Activated CD4-positive, alpha-beta T cell treated with anti-CD3 and anti-CD28 coated beads for 24 hours (primary cell): Measurements from ENCODE around the gene ATP13A1.
"Not testable (repeated sequence)": the region's sequence is repeated elsewhere in the genome, so short reads cannot be mapped to it uniquely, and the experiment has no call there.

Experiments
- DNase-seq, 2 donors: peaks; one replicate each; pipeline ENCODE4 v3.0.0-alpha.2; 2020; ENCODE audit warnings: low read depth in 2 of 2

ATP13A1 gene

GRCh38 chr19:19663256-19664120, at the start of gene ATP13A1:
Gene ATP13A1 (minus strand): TSS chr19:19663676. CDS start chr19:19663666, 10 bp downstream.
- peak; percentile 82 to 84 for DNase-seq

GRCh38 chr19:19711934-19712828, 48.7 kb upstream of the ATP13A1 start:
- no peak for DNase-seq

- no peak for DNase-seq
These were observed 47.9 kb upstream of the ATP13A1 start for GRCh38 chr19:19711306-19711933.

- DNase-seq: no peak
These were observed 47.0 kb upstream of the ATP13A1 start for GRCh38 chr19:19710506-19710905.

- DNase-seq: no peak
These were observed 41.4 kb upstream of the ATP13A1 start for GRCh38 chr19:19704836-19705235.

GRCh38 chr19:19700493-19700892, 37.0 kb upstream of the ATP13A1 start:
- DNase-seq: not testable (repeated sequence)

GRCh38 chr19:19697589-19697988, 34.1 kb upstream of the ATP13A1 start:
- DNase-seq: no peak

GRCh38 chr19:19696386-19696785, 32.9 kb upstream of the ATP13A1 start:
- no peak for DNase-seq

- no peak for DNase-seq
These were observed 28.2 kb upstream of the ATP13A1 start for GRCh38 chr19:19691683-19692082.

GRCh38 chr19:19689023-19689422, 25.5 kb upstream of the ATP13A1 start:
- not testable (repeated sequence) for DNase-seq

GRCh38 chr19:19687090-19687489, 23.6 kb upstream of the ATP13A1 start:
- no peak for DNase-seq

- no peak for DNase-seq
These were observed 23.1 kb upstream of the ATP13A1 start for GRCh38 chr19:19686580-19686979.

GRCh38 chr19:19686119-19686518, 22.6 kb upstream of the ATP13A1 start:
- DNase-seq: not testable (repeated sequence)

- DNase-seq: no peak
These were observed 15.9 kb upstream of the ATP13A1 start for GRCh38 chr19:19679176-19680073.

GRCh38 chr19:19677579-19677978, 14.1 kb upstream of the ATP13A1 start:
- no peak for DNase-seq

- DNase-seq: no peak
These were observed 10.8 kb upstream of the ATP13A1 start for GRCh38 chr19:19674315-19674714.

- DNase-seq: no peak
These were observed 9.3 kb upstream of the ATP13A1 start for GRCh38 chr19:19672816-19673215.

- no peak for DNase-seq
These were observed 6.6 kb upstream of the ATP13A1 start for GRCh38 chr19:19670070-19670551.

GRCh38 chr19:19668230-19669012, 4.9 kb upstream of the ATP13A1 start, which contains the start of gene ZNF101:
Gene ZNF101 (plus strand): TSS chr19:19668839. CDS start chr19:19668964, 125 bp downstream.
- peak; percentile 93 to 94 for DNase-seq

GRCh38 chr19:19665420-19665948, 2.0 kb upstream of the ATP13A1 start:
- not testable (repeated sequence) for DNase-seq
